ENCODE measurements around the gene ZNF598. TPM values are rescaled to one million over a fixed set of nuclear protein-coding genes. Genes with fewer than 3 reads are reported as not detected.

The ZNF598 gene
- total RNA-seq, 2 donors from 2014 or later, result 45.6 to 49.5 TPM

- Mint-ChIP-seq H3K27me3 (ENCODE audit: insufficient read depth) (peaks cover 71% of the 10 kb centered on the region), H3K27ac (no peak overlapping the region), H3K9me3 (no peaks in the 10 kb centered on the region), H3K4me1 (peaks cover 7% of the 10 kb centered on the region), H3K4me3 (peak overlapping the region; percentile 51), H3K36me3 (ENCODE audit: low read depth) (no peaks in the 10 kb centered on the region)
- peaks cover 39% of the 10 kb centered on the region for H3K27me3 ChIP-seq (ENCODE audit: control insufficient read depth, insufficient read depth, low read length, poor library complexity, severe bottlenecking)
- WGBS, 2 experiments (ENCODE audit: insufficient coverage in 1 of 2, insufficient read length in 1 of 2), result 7 to 19% methylated on average over 29 to 52 of the region's 53 CpGs
- peak overlapping the region; percentile 74 for H3K4me3 ChIP-seq (ENCODE audit: low read length)
- no peaks in the 10 kb centered on the region for H3K9me3 ChIP-seq (ENCODE audit: control insufficient read depth, low read length)
- peak overlapping the region; percentile 34 for H3K9ac ChIP-seq (ENCODE audit: extremely low read depth, low read length, poor library complexity, severe bottlenecking)
- peak; percentile 98 for DNase-seq
- H3K27ac ChIP-seq (ENCODE audit: low read depth, low read length), result no peak overlapping the region
- H3K4me1 ChIP-seq (ENCODE audit: control insufficient read depth, insufficient read depth, low read length), result peaks cover 3% of the 10 kb centered on the region
- no peaks in the 10 kb centered on the region for H3K36me3 ChIP-seq (ENCODE audit: control insufficient read depth, insufficient read depth, low read length)
- peak; percentile 96 for TF ChIP-seq CTCF (conservative IDR thresholded peaks at IDR 0.05)
Measured at GRCh38 chr16:2023092-2024031, 13.7 kb upstream of the ZNF598 start.

GRCh38 chr16:2022723-2023091 is 13.1 kb upstream of the ZNF598 start:
- WGBS, 2 experiments (ENCODE audit: insufficient coverage in 1 of 2, insufficient read length in 1 of 2), result 9 to 18% methylated on average over 4 to 14 of the region's 14 CpGs
- Histone ChIP-seq H3K9me3 (ENCODE audit: control insufficient read depth, low read length) (no peaks in the 10 kb centered on the region), H3K4me1 (ENCODE audit: control insufficient read depth, insufficient read depth, low read length) (peaks cover under 1% of the 10 kb centered on the region), H3K36me3 (ENCODE audit: control insufficient read depth, insufficient read depth, low read length) (no peaks in the 10 kb centered on the region), H3K9ac (ENCODE audit: extremely low read depth, low read length, poor library complexity, severe bottlenecking) (peak overlapping the region; percentile 34), H3K4me3 (ENCODE audit: low read length) (peak overlapping the region; percentile 74), H3K27me3 (ENCODE audit: control insufficient read depth, insufficient read depth, low read length, poor library complexity, severe bottlenecking) (peaks cover 46% of the 10 kb centered on the region), H3K27ac (ENCODE audit: low read depth, low read length) (no peak overlapping the region)
- H3K9me3 Mint-ChIP-seq, result no peaks in the 10 kb centered on the region
- no peak for TF ChIP-seq CTCF (conservative IDR thresholded peaks at IDR 0.05)
- peak overlapping the region; percentile 51 for H3K4me3 Mint-ChIP-seq
- peak; percentile 92 for DNase-seq
- H3K4me1 Mint-ChIP-seq, result peaks cover 6% of the 10 kb centered on the region
- H3K36me3 Mint-ChIP-seq (ENCODE audit: low read depth), result no peaks in the 10 kb centered on the region
- no peak overlapping the region for H3K27ac Mint-ChIP-seq
- peaks cover 71% of the 10 kb centered on the region for H3K27me3 Mint-ChIP-seq (ENCODE audit: insufficient read depth)

- no peaks in the 10 kb centered on the region for H3K36me3 Mint-ChIP-seq (ENCODE audit: low read depth)
- H3K27ac ChIP-seq (ENCODE audit: low read depth, low read length), result no peak overlapping the region
- H3K9me3 ChIP-seq (ENCODE audit: control insufficient read depth, low read length), result no peaks in the 10 kb centered on the region
- no peaks in the 10 kb centered on the region for H3K36me3 ChIP-seq (ENCODE audit: control insufficient read depth, insufficient read depth, low read length)
- no peak overlapping the region for H3K9ac ChIP-seq (ENCODE audit: extremely low read depth, low read length, poor library complexity, severe bottlenecking)
- 3 to 6% methylated on average over 35 to 96 of the region's 96 CpGs for WGBS, 2 experiments (ENCODE audit: insufficient coverage in 1 of 2, insufficient read length in 1 of 2)
- H3K4me1 ChIP-seq (ENCODE audit: control insufficient read depth, insufficient read depth, low read length), result no peaks in the 10 kb centered on the region
- TF ChIP-seq CTCF (conservative IDR thresholded peaks at IDR 0.05), result no peak
- peak overlapping the region; percentile 29 for H3K4me3 ChIP-seq (ENCODE audit: low read length)
- no peak overlapping the region for H3K27ac Mint-ChIP-seq
- peak overlapping the region; percentile 38 for H3K4me3 Mint-ChIP-seq
- peak; percentile 75 for DNase-seq
- peaks cover 72% of the 10 kb centered on the region for H3K27me3 Mint-ChIP-seq (ENCODE audit: insufficient read depth)
- H3K9me3 Mint-ChIP-seq, result no peaks in the 10 kb centered on the region
- H3K27me3 ChIP-seq (ENCODE audit: control insufficient read depth, insufficient read depth, low read length, poor library complexity, severe bottlenecking), result peaks cover 44% of the 10 kb centered on the region
- peaks cover 2% of the 10 kb centered on the region for H3K4me1 Mint-ChIP-seq
Measured at GRCh38 chr16:2019921-2020831, 10.6 kb upstream of the ZNF598 start.

All from endodermal cell (in vitro differentiated cells).